Astrocyte (in vitro differentiated cells and primary cell): Measurements from ENCODE around the gene ZNF730. TPM values are rescaled to one million over a fixed set of nuclear protein-coding genes. Genes with fewer than 3 reads are reported as not detected.

ENCODE experiments used
- DNase-seq: peaks from one replicate; pipeline ENCODE4 v3.0.0-alpha.2; 2010; ENCODE audit warnings: low read depth
- FAIRE-seq: peaks from 2 replicates; lab custom pipeline; 2011; peaks lifted over from hg19 to GRCh38; lab: Jason Lieb, UNC
- H2AFZ ChIP-seq: 2 replicates; pipeline ENCODE4 v1.6.0; 2012; ENCODE audit warnings: low read depth, low read length, inconsistent platforms
- H3K27ac ChIP-seq: 2 replicates; pipeline ENCODE4 v1.5.1; 2011; ENCODE audit warnings: low read depth, low read length, inconsistent platforms
- H3K27me3 ChIP-seq: 2 replicates; pipeline ENCODE4 v1.6.0; 2011; ENCODE audit warnings: low read length, inconsistent platforms; ENCODE audit not compliant: insufficient read depth
- H3K36me3 ChIP-seq: 2 replicates; pipeline ENCODE4 v1.5.1; 2011; ENCODE audit warnings: low read length, inconsistent platforms; ENCODE audit not compliant: insufficient read depth
- H3K4me1 ChIP-seq: 2 replicates; pipeline ENCODE4 v1.5.1; 2011; ENCODE audit warnings: low read length, inconsistent platforms; ENCODE audit not compliant: insufficient read depth
- H3K4me2 ChIP-seq: 2 replicates; pipeline ENCODE4 v1.6.0; 2012; ENCODE audit warnings: low read length, inconsistent platforms
- H3K4me3 ChIP-seq: 2 replicates; pipeline ENCODE4 v1.5.1; 2011; ENCODE audit warnings: low read depth, mild to moderate bottlenecking, low read length, inconsistent platforms; ENCODE audit not compliant: insufficient read depth
- H3K79me2 ChIP-seq: 2 replicates; pipeline ENCODE4 v1.6.0; 2012; ENCODE audit warnings: mild to moderate bottlenecking, low read length, inconsistent platforms; ENCODE audit not compliant: insufficient read depth
- H3K9ac ChIP-seq: 2 replicates; pipeline ENCODE4 v1.6.0; 2012; ENCODE audit warnings: mild to moderate bottlenecking, low read length, inconsistent platforms
- H3K9me3 ChIP-seq: 2 replicates; pipeline ENCODE4 v1.5.1; 2012; ENCODE audit warnings: low read depth, mild to moderate bottlenecking, low read length, inconsistent platforms; ENCODE audit not compliant: insufficient read depth
- H4K20me1 ChIP-seq: 2 replicates; pipeline ENCODE4 v1.6.0; 2012; ENCODE audit warnings: low read length, inconsistent platforms; ENCODE audit not compliant: insufficient read depth
- H3K27ac Mint-ChIP-seq: one replicate; pipeline ENCODE4 v1.8.0; 2021; ENCODE audit warnings: mild to moderate bottlenecking, mixed read lengths; ENCODE audit not compliant: unreplicated experiment
- H3K27me3 Mint-ChIP-seq: one replicate; pipeline ENCODE4 v1.8.0; 2021; ENCODE audit warnings: low read depth, mixed read lengths; ENCODE audit not compliant: unreplicated experiment
- H3K36me3 Mint-ChIP-seq: one replicate; pipeline ENCODE4 v1.8.0; 2021; ENCODE audit warnings: low read depth, mixed read lengths; ENCODE audit not compliant: unreplicated experiment
- H3K4me1 Mint-ChIP-seq: one replicate; pipeline ENCODE4 v1.8.0; 2021; ENCODE audit warnings: low read depth, mixed read lengths; ENCODE audit not compliant: unreplicated experiment
- H3K4me3 Mint-ChIP-seq: one replicate; pipeline ENCODE4 v1.8.0; 2021; ENCODE audit warnings: mild to moderate bottlenecking, moderate library complexity, mixed read lengths; ENCODE audit not compliant: unreplicated experiment
- H3K9me3 Mint-ChIP-seq: one replicate; pipeline ENCODE4 v1.8.0; 2021; ENCODE audit warnings: mild to moderate bottlenecking, mixed read lengths; ENCODE audit not compliant: unreplicated experiment
- EZH2 ChIP-seq: IDR thresholded peaks from 2 replicates; pipeline ENCODE4 v1.6.1; 2012; ENCODE audit warnings: mild to moderate bottlenecking, low read length, inconsistent platforms; ENCODE audit not compliant: insufficient read depth
- total RNA-seq: library from RNA; stranded (reverse); gene quantifications from 2 replicates; pipeline ENCODE4 v1.2.1, GENCODE V29; 2021
- TF ChIP-seq, protein P1 (sequence below): IDR thresholded peaks from 2 replicates; pipeline ENCODE4 v1.5.1; 2011; ENCODE audit warnings: low read depth, mild to moderate bottlenecking, inconsistent platforms, low read length, moderate library complexity; ENCODE audit not compliant: insufficient read depth

Gene ZNF730
- total RNA-seq, 1 donor from 2014 or later = 2.8 TPM

DNA sequence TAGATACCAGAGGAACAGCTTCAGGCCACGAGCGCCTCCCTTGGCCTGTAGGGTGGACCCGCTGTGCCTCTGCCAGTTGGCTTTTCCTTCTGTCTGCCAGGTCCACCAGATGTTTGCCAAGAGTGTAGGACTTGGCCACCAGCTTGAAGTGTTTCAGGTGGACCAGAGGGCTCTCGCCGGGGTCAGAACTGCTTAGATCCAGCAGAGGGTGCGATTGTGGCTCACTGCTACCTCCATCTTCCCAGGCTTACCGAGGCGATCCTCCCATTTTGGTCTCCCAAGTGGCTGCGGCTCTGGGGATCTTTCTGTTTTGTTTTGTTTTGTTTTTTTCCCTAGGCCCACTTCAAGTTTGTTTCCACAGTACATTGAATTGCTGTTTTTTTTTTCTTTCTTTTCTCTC, 23.0 kb upstream of the ZNF730 start:
- H3K27me3 ChIP-seq = no peaks in the 10 kb centered on the region
- Mint-ChIP-seq H3K36me3 (peaks cover 41% of the 10 kb centered on the region), H3K4me1 (peaks cover under 1% of the 10 kb centered on the region), H3K4me3 (no peak overlapping the region), H3K9me3 (peaks cover 12% of the 10 kb centered on the region), H3K27me3 (no peaks in the 10 kb centered on the region), H3K27ac (no peak overlapping the region)
- H4K20me1 ChIP-seq = no peaks in the 10 kb centered on the region
- TF ChIP-seq EZH2 = no peak
- TF ChIP-seq, protein P1, sequence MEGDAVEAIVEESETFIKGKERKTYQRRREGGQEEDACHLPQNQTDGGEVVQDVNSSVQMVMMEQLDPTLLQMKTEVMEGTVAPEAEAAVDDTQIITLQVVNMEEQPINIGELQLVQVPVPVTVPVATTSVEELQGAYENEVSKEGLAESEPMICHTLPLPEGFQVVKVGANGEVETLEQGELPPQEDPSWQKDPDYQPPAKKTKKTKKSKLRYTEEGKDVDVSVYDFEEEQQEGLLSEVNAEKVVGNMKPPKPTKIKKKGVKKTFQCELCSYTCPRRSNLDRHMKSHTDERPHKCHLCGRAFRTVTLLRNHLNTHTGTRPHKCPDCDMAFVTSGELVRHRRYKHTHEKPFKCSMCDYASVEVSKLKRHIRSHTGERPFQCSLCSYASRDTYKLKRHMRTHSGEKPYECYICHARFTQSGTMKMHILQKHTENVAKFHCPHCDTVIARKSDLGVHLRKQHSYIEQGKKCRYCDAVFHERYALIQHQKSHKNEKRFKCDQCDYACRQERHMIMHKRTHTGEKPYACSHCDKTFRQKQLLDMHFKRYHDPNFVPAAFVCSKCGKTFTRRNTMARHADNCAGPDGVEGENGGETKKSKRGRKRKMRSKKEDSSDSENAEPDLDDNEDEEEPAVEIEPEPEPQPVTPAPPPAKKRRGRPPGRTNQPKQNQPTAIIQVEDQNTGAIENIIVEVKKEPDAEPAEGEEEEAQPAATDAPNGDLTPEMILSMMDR = no peak
- H3K4me2 ChIP-seq = no peak overlapping the region
- no peak overlapping the region for H2AFZ ChIP-seq
- H3K9ac ChIP-seq = no peak overlapping the region
- no peaks in the 10 kb centered on the region for H3K4me1 ChIP-seq
- peaks cover 22% of the 10 kb centered on the region for H3K36me3 ChIP-seq
- FAIRE-seq (no peak), DNase-seq (no peak)
- peaks cover 5% of the 10 kb centered on the region for H3K9me3 ChIP-seq
- no peak overlapping the region for H3K4me3 ChIP-seq
- H3K79me2 ChIP-seq = peaks cover 20% of the 10 kb centered on the region
- no peak overlapping the region for H3K27ac ChIP-seq

GRCh38 chr19:23095418-23095817, 21.4 kb upstream of the ZNF730 start:
- Histone ChIP-seq H3K9ac (no peak overlapping the region), H2AFZ (no peak overlapping the region), H4K20me1 (no peaks in the 10 kb centered on the region), H3K4me3 (no peak overlapping the region), H3K36me3 (peaks cover 22% of the 10 kb centered on the region), H3K4me2 (no peak overlapping the region), H3K4me1 (no peaks in the 10 kb centered on the region), H3K27ac (no peak overlapping the region), H3K27me3 (no peaks in the 10 kb centered on the region), H3K9me3 (peaks cover 5% of the 10 kb centered on the region), H3K79me2 (peaks cover 13% of the 10 kb centered on the region)
- Mint-ChIP-seq H3K27ac (no peak overlapping the region), H3K9me3 (peaks cover 8% of the 10 kb centered on the region), H3K4me3 (no peak overlapping the region), H3K36me3 (peaks cover 43% of the 10 kb centered on the region), H3K4me1 (peaks cover 3% of the 10 kb centered on the region), H3K27me3 (no peaks in the 10 kb centered on the region)
- TF ChIP-seq, protein P1 = no peak
- no peak for TF ChIP-seq EZH2
- DNase-seq = no peak
- no peak for FAIRE-seq

DNA sequence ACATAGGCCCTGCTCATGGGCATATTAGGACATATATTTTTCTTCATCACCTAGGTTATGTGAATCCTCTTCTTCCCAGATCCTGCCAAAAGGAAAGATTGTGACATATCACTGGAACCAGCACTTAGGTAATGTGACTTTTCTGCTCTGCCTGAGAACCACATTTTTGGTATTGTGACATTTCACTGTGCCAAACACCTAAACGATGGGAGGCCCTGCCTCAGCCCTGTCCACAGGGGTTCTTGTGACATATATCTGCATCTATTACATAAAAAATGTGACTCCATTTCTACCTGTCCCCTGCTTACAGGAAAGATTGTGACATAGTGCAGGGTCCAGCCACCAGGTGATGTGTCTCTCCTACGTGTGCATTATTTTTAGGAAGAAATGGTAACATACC, 18.5 kb upstream of the ZNF730 start:
- peaks cover 3% of the 10 kb centered on the region for H3K9me3 Mint-ChIP-seq
- no peaks in the 10 kb centered on the region for H3K4me1 ChIP-seq
- peaks cover 40% of the 10 kb centered on the region for H3K36me3 Mint-ChIP-seq
- no peak overlapping the region for H2AFZ ChIP-seq
- H4K20me1 ChIP-seq = no peaks in the 10 kb centered on the region
- no peaks in the 10 kb centered on the region for H3K27me3 ChIP-seq
- peaks cover 3% of the 10 kb centered on the region for H3K9me3 ChIP-seq
- TF ChIP-seq, protein P1 = no peak
- no peak for TF ChIP-seq EZH2
- no peak overlapping the region for H3K9ac ChIP-seq
- H3K4me3 Mint-ChIP-seq = no peak overlapping the region
- FAIRE-seq (no peak), DNase-seq (no peak)
- H3K4me2 ChIP-seq = no peak overlapping the region
- H3K4me1 Mint-ChIP-seq = peaks cover 8% of the 10 kb centered on the region
- H3K27ac Mint-ChIP-seq = no peak overlapping the region
- peaks cover 24% of the 10 kb centered on the region for H3K36me3 ChIP-seq
- H3K27me3 Mint-ChIP-seq = no peaks in the 10 kb centered on the region
- no peak overlapping the region for H3K4me3 ChIP-seq
- no peak overlapping the region for H3K27ac ChIP-seq
- H3K79me2 ChIP-seq = peaks cover 13% of the 10 kb centered on the region
